Hepatocyte (in vitro differentiated cells): ENCODE measurements around the gene HS2ST1. TPM values are rescaled to one million over a fixed set of nuclear protein-coding genes. Genes with fewer than 3 reads are reported as not detected.

Source experiments
- DNase-seq: peaks from one replicate; pipeline ENCODE4 v3.0.0-alpha.2; 2016; ENCODE audit warnings: low spot score
- H2AFZ ChIP-seq: fragments of 200-600 bp; sonication (generic); 2 replicates; pipeline ENCODE4 v1.6.0; 2016; ENCODE audit warnings: antibody characterized with exemption, mild to moderate bottlenecking
- H3K27ac ChIP-seq: fragments of 200-600 bp; sonication (generic); 2 replicates; pipeline ENCODE4 v1.5.1; 2016; ENCODE audit warnings: mild to moderate bottlenecking
- H3K27me3 ChIP-seq: fragments of 200-600 bp; sonication (generic); 2 replicates; pipeline ENCODE4 v1.6.1; 2016
- H3K36me3 ChIP-seq: fragments of 200-600 bp; sonication (generic); replicated peaks from 2 replicates; pipeline ENCODE4 v1.5.1; 2016; ENCODE audit warnings: low read depth; ENCODE audit not compliant: insufficient read depth
- H3K4me1 ChIP-seq: fragments of 200-600 bp; sonication (generic); 2 replicates; pipeline ENCODE4 v1.5.1; 2016; ENCODE audit warnings: mild to moderate bottlenecking, moderate library complexity; ENCODE audit not compliant: insufficient read depth
- H3K4me2 ChIP-seq: fragments of 200-600 bp; sonication (generic); 2 replicates; pipeline ENCODE4 v1.6.0; 2016
- H3K4me3 ChIP-seq: fragments of 200-600 bp; sonication (generic); 2 replicates; pipeline ENCODE4 v1.5.1; 2016; ENCODE audit warnings: mild to moderate bottlenecking
- H3K79me2 ChIP-seq: fragments of 200-600 bp; sonication (generic); 2 replicates; pipeline ENCODE4 v1.6.0; 2017; ENCODE audit warnings: mild to moderate bottlenecking
- H3K9me2 ChIP-seq: fragments of 200-600 bp; sonication (generic); replicated peaks from 2 replicates; pipeline ENCODE4 v1.6.0; 2017; ENCODE audit warnings: mild to moderate bottlenecking; ENCODE audit not compliant: insufficient read depth
- H3K9me3 ChIP-seq: fragments of 200-600 bp; sonication (generic); 2 replicates; pipeline ENCODE4 v1.5.1; 2016; ENCODE audit warnings: low read depth, mild to moderate bottlenecking
- H4K20me1 ChIP-seq: fragments of 200-600 bp; sonication (generic); 2 replicates; pipeline ENCODE4 v1.6.0; 2016; ENCODE audit warnings: mild to moderate bottlenecking; ENCODE audit not compliant: insufficient read depth, poor library complexity, severe bottlenecking
- CTCF ChIP-seq: fragments of 200-600 bp; sonication (generic); IDR thresholded peaks from 2 replicates; pipeline ENCODE4 v1.5.1; 2016; ENCODE audit warnings: antibody characterized with exemption, mild to moderate bottlenecking; ENCODE audit not compliant: poor library complexity
- EZH2 ChIP-seq: fragments of 200-600 bp; sonication (generic); IDR thresholded peaks from 2 replicates; pipeline ENCODE4 v1.6.1; 2016; ENCODE audit warnings: antibody characterized with exemption, mild to moderate bottlenecking, borderline replicate concordance
- EZH2phosphoT487 ChIP-seq: fragments of 200-600 bp; sonication (generic); IDR thresholded peaks from one replicate; pipeline ENCODE4 v1.6.1; 2018; ENCODE audit warnings: antibody characterized with exemption, mild to moderate bottlenecking, low read depth, moderate library complexity; ENCODE audit not compliant: unreplicated experiment, severe bottlenecking
- WGBS: methylation state at CpG from one replicate; pipeline ENCODE4 v1.1.6; 2016; ENCODE audit warnings: low lambda C conversion rate; ENCODE audit errors: missing lambda C conversion rate; 5-methylcytosine and 5-hydroxymethylcytosine counted together
- polyA plus RNA-seq: library from polyadenylated mRNA; unstranded; fragments of >200 nt; fragmentation: Nextera tagmentation; extraction: Ambion mirVana; gene quantifications from 2 replicates; pipeline ENCODE4 v1.2.1, GENCODE V29; 2016
- total RNA-seq: library from RNA; depleted of rRNA; stranded (reverse); fragments of >200 nt; gene quantifications from 2 replicates; pipeline ENCODE4 v1.2.3, GENCODE V29; 2014

The HS2ST1 gene
- total and polyA plus RNA-seq, 2 experiments from 2014 or later = 19.1 to 42.3 TPM

DNA sequence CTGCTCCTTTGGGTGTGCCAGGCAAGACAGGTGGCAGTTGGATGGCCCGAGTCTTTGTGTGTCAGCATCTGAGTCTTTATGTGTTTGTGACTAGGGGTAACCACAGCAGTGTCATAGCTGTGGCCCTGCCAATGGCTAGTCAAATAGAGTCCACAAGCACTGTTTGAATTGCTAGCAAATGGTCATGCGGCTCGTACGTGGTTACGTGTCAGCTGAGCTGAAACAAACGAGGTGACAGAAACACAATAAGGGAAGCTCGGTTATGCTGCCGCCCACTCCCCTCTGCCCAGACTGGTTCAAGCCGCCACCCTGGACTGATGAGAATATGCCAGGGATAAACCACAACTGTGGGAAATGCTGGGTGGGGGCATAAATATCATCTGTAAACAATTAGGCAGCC lies 239.9 kb downstream of the HS2ST1 start:
- DNase-seq = no peak

GRCh38 chr1:87155170-87155569 lies 240.7 kb downstream of the HS2ST1 start:
- no peaks in the 10 kb centered on the region for H3K36me3 ChIP-seq
- no peak overlapping the region for H3K4me3 ChIP-seq
- TF ChIP-seq EZH2 (no peak), CTCF (no peak), EZH2phosphoT487 (no peak)
- no peaks in the 10 kb centered on the region for H3K27me3 ChIP-seq
- H3K9me2 ChIP-seq = no peaks in the 10 kb centered on the region
- H3K27ac ChIP-seq = no peak overlapping the region
- WGBS = 61% methylated on average over 6 of the region's 6 CpGs
- no peak overlapping the region for H2AFZ ChIP-seq
- H4K20me1 ChIP-seq = no peaks in the 10 kb centered on the region
- H3K79me2 ChIP-seq = no peaks in the 10 kb centered on the region
- no peak overlapping the region for H3K4me2 ChIP-seq
- H3K9me3 ChIP-seq = no peaks in the 10 kb centered on the region
- peaks cover 29% of the 10 kb centered on the region for H3K4me1 ChIP-seq
- no peak for DNase-seq

More for the DNA sequence above, 239.9 kb downstream of the HS2ST1 start:
- Histone ChIP-seq H3K4me1 (peaks cover 35% of the 10 kb centered on the region), H4K20me1 (no peaks in the 10 kb centered on the region), H3K4me2 (no peak overlapping the region), H3K36me3 (no peaks in the 10 kb centered on the region), H3K27me3 (no peaks in the 10 kb centered on the region), H2AFZ (no peak overlapping the region), H3K9me2 (no peaks in the 10 kb centered on the region), H3K9me3 (no peaks in the 10 kb centered on the region), H3K27ac (no peak overlapping the region), H3K4me3 (no peak overlapping the region), H3K79me2 (no peaks in the 10 kb centered on the region)
- WGBS = 67% methylated on average over 9 of the region's 9 CpGs
- no peak for TF ChIP-seq CTCF
- TF ChIP-seq EZH2 = no peak

DNA sequence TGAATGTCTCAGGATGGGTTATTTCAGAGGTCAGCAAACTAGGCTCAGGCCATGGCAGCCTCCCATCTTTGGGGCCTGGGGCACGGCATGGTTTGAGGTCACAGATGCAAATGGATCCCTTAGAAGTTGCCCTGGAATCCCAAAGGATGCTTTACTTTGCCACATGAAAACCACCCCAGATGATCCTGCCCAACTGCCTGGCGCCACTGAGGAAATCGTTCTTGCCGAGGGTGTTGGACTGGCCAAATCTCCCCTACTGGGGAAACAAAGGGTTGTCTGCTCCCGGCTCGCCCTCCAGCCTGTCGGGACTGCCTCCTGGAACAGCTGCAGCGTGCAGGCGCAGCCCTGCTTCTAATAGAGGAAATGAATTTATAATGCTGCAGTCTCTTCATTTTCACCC lies 241.2 kb downstream of the HS2ST1 start:
- Histone ChIP-seq H3K79me2 (no peaks in the 10 kb centered on the region), H3K4me3 (no peak overlapping the region), H3K9me2 (no peaks in the 10 kb centered on the region), H3K4me2 (no peak overlapping the region), H3K9me3 (no peaks in the 10 kb centered on the region), H3K4me1 (peaks cover 25% of the 10 kb centered on the region), H3K27ac (no peak overlapping the region), H3K27me3 (no peaks in the 10 kb centered on the region), H4K20me1 (no peaks in the 10 kb centered on the region), H3K36me3 (no peaks in the 10 kb centered on the region), H2AFZ (no peak overlapping the region)
- TF ChIP-seq EZH2 (no peak), EZH2phosphoT487 (no peak), CTCF (no peak)
- 88% methylated on average over 9 of the region's 9 CpGs for WGBS
- DNase-seq = no peak

DNA sequence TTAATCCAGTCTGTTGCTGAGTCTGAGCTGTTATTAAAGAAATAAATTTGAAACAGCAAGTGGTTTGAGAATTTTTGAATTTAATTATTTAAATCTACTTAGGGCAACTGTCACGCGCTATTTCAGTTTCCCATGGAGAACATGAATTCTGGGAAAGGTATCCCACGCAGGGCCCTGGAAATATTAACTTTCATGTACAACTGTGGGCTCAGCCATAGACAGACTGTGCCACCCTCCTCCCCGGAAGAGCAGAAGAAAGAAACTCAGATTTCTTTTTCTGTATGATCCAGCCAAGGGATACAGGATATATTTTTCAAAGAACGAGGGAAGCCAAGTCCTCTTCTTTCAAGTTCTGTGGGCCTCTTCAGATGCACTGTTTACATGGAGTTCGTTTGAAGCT lies 241.7 kb downstream of the HS2ST1 start:
- no peak overlapping the region for H3K27ac ChIP-seq
- DNase-seq = no peak
- WGBS = 91% methylated on average over 6 of the region's 6 CpGs

More for the DNA sequence above, 241.7 kb downstream of the HS2ST1 start:
- Histone ChIP-seq H3K4me3 (no peak overlapping the region), H3K4me1 (peaks cover 22% of the 10 kb centered on the region), H3K27me3 (no peaks in the 10 kb centered on the region), H3K9me2 (no peaks in the 10 kb centered on the region), H3K9me3 (no peaks in the 10 kb centered on the region), H4K20me1 (no peaks in the 10 kb centered on the region), H3K4me2 (no peak overlapping the region), H3K79me2 (no peaks in the 10 kb centered on the region), H3K36me3 (no peaks in the 10 kb centered on the region), H2AFZ (no peak overlapping the region)
- TF ChIP-seq EZH2 = no peak
- no peak for TF ChIP-seq EZH2phosphoT487
- no peak for TF ChIP-seq CTCF
